Fibroblast of pulmonary artery (primary cell): Measurements from ENCODE around the gene TRIM44.

Experiments
- DNase-seq: peaks from one replicate; pipeline ENCODE4 v3.0.0-alpha.2; 2010; ENCODE audit warnings: low read depth
- H3K4me3 ChIP-seq: replicated peaks from 2 replicates; pipeline ENCODE4 v1.5.1; 2011; ENCODE audit warnings: low read depth, mild to moderate bottlenecking, control low read depth, low read length, moderate library complexity
- TF ChIP-seq, protein P1 (sequence below): IDR thresholded peaks from 2 replicates; pipeline ENCODE4 v1.5.1; 2011; ENCODE audit warnings: mild to moderate bottlenecking, control low read depth, low read length, inconsistent platforms; ENCODE audit errors: missing control alignments

TRIM44 gene

DNA sequence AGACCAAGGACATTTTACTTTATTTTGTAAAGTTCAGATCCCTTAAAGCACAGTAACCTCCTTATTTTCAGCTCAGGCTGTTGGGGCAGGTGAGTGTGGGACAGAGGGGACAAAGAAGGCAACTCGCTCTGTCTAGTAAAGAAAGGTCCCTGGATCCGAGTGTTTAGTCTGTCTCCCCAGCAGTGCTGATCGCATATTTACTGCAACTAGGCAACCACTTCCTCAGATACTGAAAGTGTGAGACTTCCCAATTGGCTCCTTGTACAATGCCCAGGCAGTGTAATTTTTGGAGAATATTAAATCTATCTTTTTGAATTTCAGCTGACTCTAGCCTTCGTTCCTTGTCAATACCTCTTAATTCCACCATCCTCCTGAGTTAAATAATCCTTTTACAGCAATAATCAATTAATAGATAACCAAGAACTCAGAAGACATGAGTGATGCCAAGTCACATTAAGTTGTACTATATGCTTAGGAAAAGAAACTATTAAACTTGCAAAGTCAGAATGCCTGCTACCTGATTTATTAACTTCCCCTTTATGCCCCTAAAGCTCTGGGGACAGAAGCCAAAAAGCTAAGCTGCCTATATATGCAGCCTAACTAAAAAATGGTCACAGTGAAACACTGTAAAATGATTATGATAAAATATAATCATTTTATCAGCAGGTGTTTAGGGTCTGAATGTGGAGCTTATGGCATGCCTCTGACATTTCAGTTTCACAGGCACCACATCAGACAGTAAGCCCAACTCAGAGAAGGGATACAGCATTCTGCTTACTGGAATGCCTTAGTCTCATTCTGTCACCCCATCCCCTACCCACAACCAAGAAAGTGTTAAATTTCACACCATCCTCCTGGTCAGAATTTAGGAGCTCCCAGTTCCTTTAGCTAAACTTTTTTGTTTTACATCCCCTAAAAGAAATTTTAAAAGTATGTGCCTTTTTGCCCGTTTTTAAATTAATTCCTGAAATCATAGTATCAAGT is 138.7 kb downstream of the TRIM44 start:
- H3K4me3 ChIP-seq: no peak overlapping the region
- DNase-seq: no peak

DNA sequence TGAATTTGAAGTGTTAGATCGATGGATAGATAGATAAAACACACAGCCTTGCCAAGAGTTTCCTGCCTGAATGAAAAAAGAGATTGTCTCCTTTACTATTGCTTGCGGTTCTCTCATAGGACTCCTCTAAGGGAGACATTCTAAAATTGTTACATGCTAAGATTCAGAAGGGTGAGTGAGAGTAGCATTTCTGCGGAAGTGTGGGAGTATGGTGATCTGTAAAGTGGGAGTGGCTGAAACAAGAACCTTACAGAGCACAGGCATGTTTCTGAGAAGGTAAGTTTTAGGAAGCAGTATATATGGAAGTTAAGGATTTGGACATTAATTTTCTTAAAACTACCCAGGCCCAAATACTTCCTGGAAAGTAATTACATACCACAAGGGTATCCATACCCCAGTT is 139.6 kb downstream of the TRIM44 start:
- no peak for DNase-seq
- no peak overlapping the region for H3K4me3 ChIP-seq
- TF ChIP-seq, protein P1, sequence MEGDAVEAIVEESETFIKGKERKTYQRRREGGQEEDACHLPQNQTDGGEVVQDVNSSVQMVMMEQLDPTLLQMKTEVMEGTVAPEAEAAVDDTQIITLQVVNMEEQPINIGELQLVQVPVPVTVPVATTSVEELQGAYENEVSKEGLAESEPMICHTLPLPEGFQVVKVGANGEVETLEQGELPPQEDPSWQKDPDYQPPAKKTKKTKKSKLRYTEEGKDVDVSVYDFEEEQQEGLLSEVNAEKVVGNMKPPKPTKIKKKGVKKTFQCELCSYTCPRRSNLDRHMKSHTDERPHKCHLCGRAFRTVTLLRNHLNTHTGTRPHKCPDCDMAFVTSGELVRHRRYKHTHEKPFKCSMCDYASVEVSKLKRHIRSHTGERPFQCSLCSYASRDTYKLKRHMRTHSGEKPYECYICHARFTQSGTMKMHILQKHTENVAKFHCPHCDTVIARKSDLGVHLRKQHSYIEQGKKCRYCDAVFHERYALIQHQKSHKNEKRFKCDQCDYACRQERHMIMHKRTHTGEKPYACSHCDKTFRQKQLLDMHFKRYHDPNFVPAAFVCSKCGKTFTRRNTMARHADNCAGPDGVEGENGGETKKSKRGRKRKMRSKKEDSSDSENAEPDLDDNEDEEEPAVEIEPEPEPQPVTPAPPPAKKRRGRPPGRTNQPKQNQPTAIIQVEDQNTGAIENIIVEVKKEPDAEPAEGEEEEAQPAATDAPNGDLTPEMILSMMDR: no peak

More for the DNA sequence above, 138.7 kb downstream of the TRIM44 start:
- TF ChIP-seq, protein P1: no peak

DNA sequence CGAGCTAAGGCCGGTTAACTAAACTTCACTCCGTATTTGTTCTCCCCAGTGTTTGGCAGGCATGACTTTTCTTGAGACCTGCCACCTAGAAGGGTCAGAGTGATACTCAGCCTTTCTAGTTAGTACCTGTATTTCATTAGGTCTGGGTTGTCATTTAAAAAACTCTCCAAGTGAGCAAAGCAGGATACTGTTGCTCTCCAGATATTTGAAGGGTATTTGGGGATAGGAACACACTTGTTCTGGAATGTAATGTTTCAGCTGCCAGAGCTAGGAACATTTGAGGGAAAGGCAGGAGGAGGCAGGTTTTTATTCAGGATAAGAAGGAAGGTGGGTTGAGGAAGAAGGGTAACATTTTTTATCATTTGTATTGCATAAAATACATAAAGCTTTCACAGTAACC is 140.1 kb downstream of the TRIM44 start:
- DNase-seq: no peak
- TF ChIP-seq, protein P1: no peak
- no peak overlapping the region for H3K4me3 ChIP-seq

DNA sequence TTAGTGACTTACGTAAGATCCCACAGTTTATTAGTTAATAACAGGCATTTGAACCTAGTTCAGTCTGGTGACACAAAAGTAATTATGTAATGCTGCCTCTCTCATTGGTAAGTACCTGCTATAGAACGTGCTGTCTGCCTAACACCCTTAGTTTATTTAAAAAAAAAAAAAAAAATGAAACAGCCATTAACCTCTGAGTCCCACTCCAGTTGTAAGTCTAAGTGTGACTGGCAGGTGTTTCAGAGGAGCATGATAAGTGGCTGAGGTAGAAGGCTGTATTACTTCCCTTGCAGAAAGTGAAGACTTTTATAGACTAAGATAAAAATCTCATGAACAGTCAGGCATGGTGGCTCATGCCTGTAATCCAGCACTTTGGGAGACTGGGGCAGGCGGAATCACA is 140.5 kb downstream of the TRIM44 start:
- TF ChIP-seq, protein P1: no peak
- H3K4me3 ChIP-seq: no peak overlapping the region
- no peak for DNase-seq

DNA sequence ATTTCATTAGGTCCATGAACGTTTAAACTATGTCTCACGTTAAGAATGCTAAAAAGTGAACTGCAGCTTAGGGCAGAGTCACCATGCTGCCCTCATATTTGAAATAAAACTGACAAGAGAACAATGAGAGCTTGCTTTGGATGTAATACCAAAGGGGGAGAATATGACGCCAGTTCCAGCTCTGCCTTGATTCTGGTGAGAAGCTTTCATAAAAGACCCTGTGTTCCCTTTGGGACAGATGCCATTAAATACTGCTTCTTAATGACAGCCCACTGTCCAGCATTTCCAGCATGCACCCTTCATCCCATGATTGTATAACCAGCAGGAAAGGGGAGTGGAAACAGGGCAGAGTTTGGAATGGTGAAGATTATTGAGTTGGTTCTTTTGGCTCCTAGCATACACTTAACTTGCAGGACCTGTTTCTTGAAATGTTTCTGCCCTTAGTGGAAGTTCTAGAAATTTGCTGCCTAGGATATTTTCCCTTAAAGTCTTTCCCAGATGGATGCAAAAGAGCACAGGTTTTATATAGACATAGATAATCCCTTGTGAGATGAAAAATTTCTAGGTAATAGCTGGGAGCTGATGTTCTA is 142.0 kb downstream of the TRIM44 start:
- no peak for DNase-seq
- H3K4me3 ChIP-seq: no peak overlapping the region
- TF ChIP-seq, protein P1: no peak

DNA sequence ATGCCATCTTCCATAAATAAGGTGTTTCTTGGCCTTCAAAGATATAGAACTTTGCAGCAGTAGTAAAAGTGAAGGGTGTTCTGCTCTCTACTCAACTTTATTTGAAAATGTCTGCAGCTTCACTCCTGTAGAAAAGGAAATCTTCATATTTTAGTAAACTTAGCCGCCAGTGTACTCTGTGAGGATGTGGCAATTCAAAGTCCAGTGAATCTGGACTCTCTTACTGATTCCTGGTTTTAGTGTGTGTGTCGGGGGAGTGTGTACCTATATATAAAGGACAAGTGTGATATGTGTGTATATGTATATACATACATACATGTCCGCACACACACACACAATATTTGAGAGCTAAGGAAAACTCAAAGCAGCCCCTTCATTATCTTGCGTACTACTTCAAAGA is 147.0 kb downstream of the TRIM44 start:
- no peak for DNase-seq
- no peak overlapping the region for H3K4me3 ChIP-seq
- TF ChIP-seq, protein P1: no peak
